Iris pigment epithelial cell (primary cell): ENCODE results near the gene ZNF100.
"Not testable (repeated sequence)": the region's sequence is repeated elsewhere in the genome, so short reads cannot be mapped to it uniquely, and the experiment has no call there.

Experiments used
- DNase-seq: peaks from one replicate; pipeline ENCODE4 v3.0.0-alpha.2; 2011; ENCODE audit warnings: low read depth

The ZNF100 gene

GRCh38 chr19:21767065-21767800, at the start of gene ZNF100:
TSS of gene ZNF100 (minus strand) at chr19:21767579. CDS start at chr19:21767429, 150 bp downstream.
- DNase-seq = peak; percentile 95

GRCh38 chr19:21812448-21812847, 45.1 kb upstream of the ZNF100 start:
- no peak for DNase-seq

- DNase-seq = not testable (repeated sequence)
Measured at GRCh38 chr19:21808400-21809000, 41.1 kb upstream of the ZNF100 start.

GRCh38 chr19:21789466-21790085, 22.2 kb upstream of the ZNF100 start:
- DNase-seq = no peak

- no peak for DNase-seq
Measured at GRCh38 chr19:21786936-21787335, 19.6 kb upstream of the ZNF100 start.

- not testable (repeated sequence) for DNase-seq
Measured at GRCh38 chr19:21775792-21776191, 8.4 kb upstream of the ZNF100 start.

GRCh38 chr19:21766705-21767064, 694 bp downstream of the ZNF100 start:
- DNase-seq = not testable (repeated sequence)

GRCh38 chr19:21765151-21765550, 2.2 kb downstream of the ZNF100 start:
- DNase-seq = peak; percentile 26

- DNase-seq = not testable (repeated sequence)
Measured at GRCh38 chr19:21761547-21761946, 5.8 kb downstream of the ZNF100 start.

- no peak for DNase-seq
Measured at GRCh38 chr19:21758296-21758695, 9.1 kb downstream of the ZNF100 start.

- DNase-seq = not testable (repeated sequence)
Measured at GRCh38 chr19:21755555-21755954, 11.8 kb downstream of the ZNF100 start.

GRCh38 chr19:21751384-21751783, 16.0 kb downstream of the ZNF100 start:
- peak; percentile 69 for DNase-seq

GRCh38 chr19:21750586-21751128, 16.7 kb downstream of the ZNF100 start:
- DNase-seq = no peak

- peak; percentile 60 for DNase-seq
Measured at GRCh38 chr19:21749090-21749489, 18.3 kb downstream of the ZNF100 start.

GRCh38 chr19:21748088-21748487, 19.3 kb downstream of the ZNF100 start:
- DNase-seq = no peak

GRCh38 chr19:21740559-21740958, 26.8 kb downstream of the ZNF100 start:
- no peak for DNase-seq

GRCh38 chr19:21726942-21727747, 40.2 kb downstream of the ZNF100 start:
- not testable (repeated sequence) for DNase-seq

GRCh38 chr19:21713761-21714160, 53.6 kb downstream of the ZNF100 start:
- peak; percentile 7 for DNase-seq

GRCh38 chr19:21709464-21709863, 57.9 kb downstream of the ZNF100 start:
- no peak for DNase-seq

GRCh38 chr19:21707878-21708277, 59.5 kb downstream of the ZNF100 start:
- not testable (repeated sequence) for DNase-seq

GRCh38 chr19:21707065-21707464, 60.3 kb downstream of the ZNF100 start:
- no peak for DNase-seq

- DNase-seq = no peak
Measured at GRCh38 chr19:21705393-21705792, 62.0 kb downstream of the ZNF100 start.
